Cardiac fibroblast (primary cell): Measurements from ENCODE around the gene BAZ2A.

Experiments used
- DNase-seq, 2 donors: peaks; one replicate each; pipeline versions ENCODE4 v3.0.0 to v3.0.0-alpha.2; 2010; ENCODE audit warnings: low read depth in 2 of 2
- H3K4me3 ChIP-seq, 2 donors: replicated peaks in 1 of 2; 1 replicate in 1 of 2; 2 replicates in 1 of 2; pipeline ENCODE4 v1.5.1; 2011; ENCODE audit warnings: low read depth in 2 of 2, low read length in 2 of 2, mild to moderate bottlenecking in 2 of 2, moderate library complexity in 1 of 2
- TF ChIP-seq, protein P1 (sequence below): IDR thresholded peaks from one replicate; pipeline ENCODE4 v1.5.1; 2011; ENCODE audit warnings: low read depth, mild to moderate bottlenecking, low read length, inconsistent platforms

Gene BAZ2A

DNA sequence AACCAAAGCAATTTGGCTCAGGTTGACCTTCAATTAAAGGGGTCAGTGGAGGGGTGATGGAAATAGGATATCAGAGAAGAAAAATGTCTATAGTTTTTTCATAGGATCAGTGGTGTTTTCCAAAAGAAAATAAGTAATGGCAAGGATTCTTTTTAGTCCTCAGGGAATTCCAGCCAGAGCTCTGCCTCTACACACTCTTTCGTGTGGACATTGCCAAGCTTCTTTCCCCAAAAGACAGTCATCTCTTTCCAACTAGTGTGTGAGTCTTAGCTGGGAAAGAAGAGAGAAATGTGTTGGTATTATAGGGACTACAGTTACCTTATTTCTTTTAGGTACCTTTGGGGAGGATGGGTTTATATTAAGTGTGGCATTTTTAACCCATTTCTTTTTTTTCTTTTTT is 62.0 kb downstream of the BAZ2A start:
- TF ChIP-seq, protein P1, sequence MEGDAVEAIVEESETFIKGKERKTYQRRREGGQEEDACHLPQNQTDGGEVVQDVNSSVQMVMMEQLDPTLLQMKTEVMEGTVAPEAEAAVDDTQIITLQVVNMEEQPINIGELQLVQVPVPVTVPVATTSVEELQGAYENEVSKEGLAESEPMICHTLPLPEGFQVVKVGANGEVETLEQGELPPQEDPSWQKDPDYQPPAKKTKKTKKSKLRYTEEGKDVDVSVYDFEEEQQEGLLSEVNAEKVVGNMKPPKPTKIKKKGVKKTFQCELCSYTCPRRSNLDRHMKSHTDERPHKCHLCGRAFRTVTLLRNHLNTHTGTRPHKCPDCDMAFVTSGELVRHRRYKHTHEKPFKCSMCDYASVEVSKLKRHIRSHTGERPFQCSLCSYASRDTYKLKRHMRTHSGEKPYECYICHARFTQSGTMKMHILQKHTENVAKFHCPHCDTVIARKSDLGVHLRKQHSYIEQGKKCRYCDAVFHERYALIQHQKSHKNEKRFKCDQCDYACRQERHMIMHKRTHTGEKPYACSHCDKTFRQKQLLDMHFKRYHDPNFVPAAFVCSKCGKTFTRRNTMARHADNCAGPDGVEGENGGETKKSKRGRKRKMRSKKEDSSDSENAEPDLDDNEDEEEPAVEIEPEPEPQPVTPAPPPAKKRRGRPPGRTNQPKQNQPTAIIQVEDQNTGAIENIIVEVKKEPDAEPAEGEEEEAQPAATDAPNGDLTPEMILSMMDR, result no peak
- no peak for DNase-seq
- H3K4me3 ChIP-seq, result no peak overlapping the region

DNA sequence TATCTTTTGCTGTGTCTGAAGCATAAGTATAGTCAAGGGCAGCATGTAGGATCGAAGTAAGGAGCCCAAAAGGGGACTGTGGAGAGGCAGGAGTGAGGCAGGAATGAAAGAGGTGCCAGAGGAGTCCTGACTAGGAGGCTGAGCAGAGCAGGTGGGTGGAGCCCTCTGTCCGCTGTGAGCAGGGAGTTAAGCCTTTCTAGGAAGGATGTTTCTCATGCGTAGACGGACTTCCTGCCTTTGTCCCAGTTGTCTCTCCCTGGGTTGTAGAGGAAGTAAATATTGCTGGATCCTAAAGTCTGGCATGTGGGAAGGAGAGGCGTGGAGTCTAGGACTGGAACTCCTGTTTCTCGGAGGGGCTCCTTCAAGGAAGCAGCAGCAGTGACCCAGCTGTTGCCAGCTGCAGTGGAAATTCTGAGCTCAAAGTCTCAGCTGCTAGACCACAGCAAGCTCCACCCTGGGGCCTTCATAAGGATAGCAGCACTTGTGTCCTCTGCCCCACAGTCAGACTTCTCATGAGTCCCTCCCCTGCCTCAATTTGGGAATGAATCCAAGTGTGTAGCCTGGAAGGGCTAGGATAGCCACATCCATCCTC is 64.5 kb downstream of the BAZ2A start:
- H3K4me3 ChIP-seq, result peak overlapping the region in 1 of 2 donors; percentile 5
- DNase-seq, result peak; percentile 87 to 96

DNA sequence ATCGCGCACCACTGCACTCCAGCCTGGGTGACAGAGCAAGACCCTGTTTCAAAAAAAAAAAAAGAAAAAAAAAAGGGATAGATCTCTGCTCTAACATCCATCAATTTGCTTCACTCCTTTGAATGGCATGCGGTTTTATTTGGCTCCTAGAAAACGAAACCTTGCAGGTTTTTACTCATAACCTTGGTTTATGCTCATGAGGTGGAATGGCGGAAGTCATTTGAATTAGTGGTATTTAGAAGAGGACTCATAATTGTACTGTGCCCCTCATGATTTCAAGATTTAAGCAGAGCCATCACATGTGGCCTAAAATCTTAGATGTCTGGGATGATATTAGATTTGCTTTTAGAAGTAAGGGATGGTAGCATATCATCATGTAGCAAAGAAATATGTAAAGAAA is 79.1 kb downstream of the BAZ2A start:
- no peak overlapping the region for H3K4me3 ChIP-seq
- TF ChIP-seq, protein P1, result no peak
- no peak for DNase-seq

More for the DNA sequence above, 64.5 kb downstream of the BAZ2A start:
- TF ChIP-seq, protein P1, result no peak

DNA sequence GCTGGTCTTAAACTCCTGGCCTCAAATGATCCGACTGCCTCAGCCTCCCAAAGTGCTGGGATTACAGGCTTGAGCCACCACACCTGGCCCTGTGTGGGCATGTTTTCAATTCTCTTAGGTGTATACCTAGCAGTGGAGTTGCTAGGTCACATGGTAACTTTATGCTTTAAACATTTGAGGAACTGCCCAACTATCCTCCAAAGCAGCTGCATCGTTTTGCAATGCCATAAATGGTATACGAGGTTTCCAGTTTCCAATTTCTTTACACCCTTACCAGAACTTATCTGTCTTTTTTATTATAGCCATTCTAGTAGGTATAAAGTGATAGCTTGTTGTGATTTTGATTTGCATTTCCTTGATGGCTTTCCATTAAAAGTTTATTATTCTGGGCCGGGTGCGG is 83.4 kb downstream of the BAZ2A start:
- TF ChIP-seq, protein P1, result no peak
- no peak for DNase-seq
- H3K4me3 ChIP-seq, result no peak overlapping the region
